Heart left ventricle (tissue), 16 donors: ENCODE results near the gene TP53TG5. TPM values are rescaled to one million over a fixed set of nuclear protein-coding genes. Genes with fewer than 3 reads are reported as not detected.

Source experiments
- ATAC-seq, 4 donors: fragments of 200-7000 bp; cut with Tn5 transposase; one replicate each; pipeline ENCODE4 v1.9.1; 2020 to 2022; ENCODE audit warnings: moderate library complexity in 4 of 4, mild to moderate bottlenecking in 3 of 4, moderate number of reproducible peaks in 1 of 4
- DNase-seq, 5 donors: peaks; one replicate each; pipeline ENCODE4 v3.0.0-alpha.2; 2020
- H3K27ac ChIP-seq, 12 donors: fragments of 200-600 bp; sonication (generic) in 4 of 12; one replicate each; pipeline versions ENCODE4 v1.5.0 to v1.8.0; 2016 to 2022; ENCODE audit warnings: mild to moderate bottlenecking in 2 of 12
- H3K27me3 ChIP-seq, 9 donors: fragments of 200-600 bp; sonication (generic) in 2 of 9; one replicate each; pipeline versions ENCODE4 v1.5.1 to v1.8.0; 2016 to 2022; ENCODE audit warnings: mild to moderate bottlenecking in 3 of 9
- H3K36me3 ChIP-seq, 9 donors: fragments of 200-600 bp; sonication (generic) in 2 of 9; one replicate each; pipeline versions ENCODE4 v1.5.0 to v1.8.0; 2018 to 2022; ENCODE audit warnings: mild to moderate bottlenecking in 2 of 9
- H3K4me1 ChIP-seq, 12 donors: fragments of 200-600 bp; sonication (generic) in 4 of 12; one replicate each; pipeline versions ENCODE4 v1.5.0 to v1.8.0; 2016 to 2022; ENCODE audit warnings: mild to moderate bottlenecking in 3 of 12
- H3K4me3 ChIP-seq, 12 donors: fragments of 200-600 bp; sonication (generic) in 4 of 12; one replicate each; pipeline versions ENCODE4 v1.5.0 to v1.8.0; 2017 to 2022; ENCODE audit warnings: mild to moderate bottlenecking in 9 of 12, moderate library complexity in 4 of 12
- H3K9me3 ChIP-seq, 12 donors: fragments of 200-600 bp; sonication (generic) in 4 of 12; one replicate each; pipeline versions ENCODE4 v1.5.0 to v1.8.0; 2016 to 2022; ENCODE audit warnings: mild to moderate bottlenecking in 1 of 12
- POLR2A ChIP-seq, 2 donors: fragments of 450-650 bp; IDR thresholded peaks; one replicate each; pipeline ENCODE4 v1.6.1; 2017; ENCODE audit warnings: antibody characterized with exemption in 2 of 2, mild to moderate bottlenecking in 2 of 2, moderate library complexity in 2 of 2
- WGBS, 4 donors: extraction: QIAGEN DNeasy Blood & Tissue Kit in 2 of 4; methylation state at CpG; one replicate each; pipeline versions ENCODE4 v1.1.5 to v1.1.7; 2013 to 2018; 5-methylcytosine and 5-hydroxymethylcytosine counted together
- intact Hi-C, 10 donors: fragments of 100-400 bp; cut with DNase I; formaldehyde crosslinking; loops; one replicate each; pipeline versions ENCODE4 v1.11.1 to v1.14.2; 2022
- polyA plus RNA-seq, 2 donors: library from polyadenylated mRNA; stranded (reverse); fragments of 200-250 nt; gene quantifications; one replicate each; pipeline ENCODE4 v1.2.3, GENCODE V29; 2013
- total RNA-seq, 9 donors: library from RNA; depleted of rRNA in 2 of 9; stranded (reverse); fragments of >200 nt in 2 of 9; fragmentation: NEBNext Ultra II Directional in 3 of 9; extraction: Animal tissue kit (Norgen Biotek cat#: 25700) in 3 of 9; gene quantifications; one replicate each; pipeline versions ENCODE4 v1.1.0 to v1.2.4, GENCODE V29; 2016 to 2023
- TF ChIP-seq, protein P1 (sequence below), 12 donors: fragments of 200-600 bp; sonication (generic) in 4 of 12; IDR thresholded peaks; one replicate each; pipeline versions ENCODE4 v1.5.0 to v1.8.0; 2018 to 2022; ENCODE audit warnings: antibody characterized with exemption in 12 of 12, mild to moderate bottlenecking in 5 of 12
- donor health status: ischemic (EF 13 %, LVEDD 7.1; RV severe dilation, severe dysfunction).
- donor health status: healthy with polysubstance abuse.
- donor health status: DM: no; HTN: yes; CAD: no.
- donor health status: DM: no; HTN: no; CAD: no.
- donor health status: ischemic (EF 25% LVEDD 6.9; RV normal size, moderate dysfunction).
- donor health status: ischemic (EF 25% LVEDD 5.7; RV mildly dilated, moderate dysfunction).
- donor health status: healthy.
- donor health status: DM: yes; HTN: yes; CAD: no.
- donor health status: ischemic (EF 35%, LVEDD 5.7; RV mildly dilated, moderate dysfunction).
- donor health status: nonischemic (EF 11% LVEDD 7.7; RV severe dilation, severe dysfunction).
- donor health status: DM: yes; HTN: yes; CAD: no.
- donor health status: PGD.
- donor health status: ischemic (EF 29% LVEDD 5.4; RV normal size, mild dysfunction).
- donor health status: nonischemic (EF 23%, LVEDD 6.1; RV moderate dilation, normal function).

Gene TP53TG5
- total and polyA plus RNA-seq, 11 donors: 0.32 to 3.2 (median 0.76) TPM; not detected in 2

DNA sequence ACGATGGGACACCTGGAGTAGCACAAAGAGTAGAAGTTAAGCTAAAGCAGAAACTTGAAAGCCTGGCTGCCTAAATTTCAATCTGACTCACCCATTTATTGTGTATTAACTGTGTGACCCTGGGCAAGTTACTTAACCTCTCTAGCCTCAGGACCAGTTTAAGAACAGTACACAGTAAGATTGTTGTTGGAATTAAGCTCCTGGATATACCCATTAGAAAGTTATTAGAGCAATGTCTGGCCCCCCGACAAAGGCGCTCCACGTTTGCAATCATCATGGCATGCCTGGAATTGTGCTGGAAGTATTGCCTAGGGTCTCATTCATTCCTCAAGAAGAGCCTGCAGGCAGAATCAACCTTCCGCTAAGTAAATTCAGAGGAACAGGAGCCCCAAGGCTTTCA, 31.3 kb downstream of the TP53TG5 start:
- TF ChIP-seq, protein P1, sequence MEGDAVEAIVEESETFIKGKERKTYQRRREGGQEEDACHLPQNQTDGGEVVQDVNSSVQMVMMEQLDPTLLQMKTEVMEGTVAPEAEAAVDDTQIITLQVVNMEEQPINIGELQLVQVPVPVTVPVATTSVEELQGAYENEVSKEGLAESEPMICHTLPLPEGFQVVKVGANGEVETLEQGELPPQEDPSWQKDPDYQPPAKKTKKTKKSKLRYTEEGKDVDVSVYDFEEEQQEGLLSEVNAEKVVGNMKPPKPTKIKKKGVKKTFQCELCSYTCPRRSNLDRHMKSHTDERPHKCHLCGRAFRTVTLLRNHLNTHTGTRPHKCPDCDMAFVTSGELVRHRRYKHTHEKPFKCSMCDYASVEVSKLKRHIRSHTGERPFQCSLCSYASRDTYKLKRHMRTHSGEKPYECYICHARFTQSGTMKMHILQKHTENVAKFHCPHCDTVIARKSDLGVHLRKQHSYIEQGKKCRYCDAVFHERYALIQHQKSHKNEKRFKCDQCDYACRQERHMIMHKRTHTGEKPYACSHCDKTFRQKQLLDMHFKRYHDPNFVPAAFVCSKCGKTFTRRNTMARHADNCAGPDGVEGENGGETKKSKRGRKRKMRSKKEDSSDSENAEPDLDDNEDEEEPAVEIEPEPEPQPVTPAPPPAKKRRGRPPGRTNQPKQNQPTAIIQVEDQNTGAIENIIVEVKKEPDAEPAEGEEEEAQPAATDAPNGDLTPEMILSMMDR (IDR thresholded peaks at IDR 0.05): no peak
- no peak for TF ChIP-seq POLR2A (IDR thresholded peaks at IDR 0.05)
- peak overlapping the region; percentile 84 to 97 (median 95) for H3K27ac ChIP-seq
- peaks cover 3 to 67% (median 49%) of the 10 kb centered on the region in 12 donors for H3K4me1 ChIP-seq
- no peaks in the 10 kb centered on the region for H3K9me3 ChIP-seq
- WGBS, 4 donors: 35 to 55% (median 49%) methylated on average over 5 of the region's 5 CpGs
- no peaks in the 10 kb centered on the region for H3K36me3 ChIP-seq
- no peaks in the 10 kb centered on the region for H3K27me3 ChIP-seq
- intact Hi-C loops: loop anchor here in 1 of 10 donors (10.0 kb wide), 1 partner anchor 448 kb away; the partner anchor contains the start of genes DNTTIP1 and WFDC3
- DNase-seq: no peak
- ATAC-seq: no peak
- peak overlapping the region; percentile 60 to 95 (median 78) for H3K4me3 ChIP-seq

DNA sequence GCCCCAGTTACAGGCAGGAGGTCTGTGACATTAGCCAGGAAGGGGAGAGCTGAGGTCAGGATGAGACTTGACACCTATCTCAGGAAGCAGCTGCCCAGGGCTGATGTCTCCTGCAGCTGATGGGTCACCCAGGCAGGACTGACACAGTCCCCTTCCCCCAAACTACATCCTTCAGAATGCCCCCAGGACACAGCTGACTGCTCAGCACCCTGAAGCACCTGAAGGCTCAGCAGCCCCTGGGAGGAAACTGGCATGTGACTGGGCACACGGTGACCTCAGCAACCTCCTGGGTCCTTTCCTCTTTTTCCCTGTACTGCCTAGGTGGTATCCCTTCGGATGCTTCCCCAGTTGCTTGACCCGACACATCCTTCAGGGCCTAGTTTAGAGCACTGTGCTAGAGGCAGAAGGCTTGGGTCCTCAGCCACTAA, 31.8 kb downstream of the TP53TG5 start:
- intact Hi-C loops: loop anchor here in 1 of 10 donors (10.0 kb wide), 1 partner anchor 448 kb away; the partner anchor contains the start of genes DNTTIP1 and WFDC3
- Histone ChIP-seq H3K4me1 (peaks cover 3 to 70% (median 54%) of the 10 kb centered on the region in 12 donors), H3K27ac (peak overlapping the region; percentile 84 to 97 (median 95)), H3K36me3 (no peaks in the 10 kb centered on the region), H3K27me3 (no peaks in the 10 kb centered on the region), H3K9me3 (no peaks in the 10 kb centered on the region), H3K4me3 (peak overlapping the region in 11 of 12 donors; percentile 60 to 95 (median 77))
- ATAC-seq: no peak
- no peak for DNase-seq
- TF ChIP-seq, protein P1 (IDR thresholded peaks at IDR 0.05): no peak
- no peak for TF ChIP-seq POLR2A (IDR thresholded peaks at IDR 0.05)
- WGBS, 4 donors: 19 to 41% (median 31%) methylated on average over 3 of the region's 3 CpGs

GRCh38 chr20:45345104-45345936, 32.8 kb downstream of the TP53TG5 start:
- 32 to 52% (median 45%) methylated on average over 9 of the region's 9 CpGs for WGBS, 4 donors
- Histone ChIP-seq H3K4me1 (peaks cover 3 to 79% (median 62%) of the 10 kb centered on the region in 12 donors), H3K27me3 (no peaks in the 10 kb centered on the region), H3K36me3 (no peaks in the 10 kb centered on the region), H3K9me3 (no peaks in the 10 kb centered on the region), H3K4me3 (peak overlapping the region in 11 of 12 donors; percentile 3 to 95 (median 77)), H3K27ac (peak overlapping the region; percentile 84 to 97 (median 95))
- intact Hi-C loops: loop anchor here in 1 of 10 donors (10.0 kb wide), 1 partner anchor 449 kb away; the partner anchor contains the start of genes DNTTIP1 and WFDC3
- no peak for TF ChIP-seq POLR2A (IDR thresholded peaks at IDR 0.05)
- TF ChIP-seq, protein P1 (IDR thresholded peaks at IDR 0.05): no peak
- DNase-seq (peak in 2 of 5 donors; percentile 33 to 45), ATAC-seq (peak in 2 of 4 donors; percentile 16 to 23)
